Endothelial cell of umbilical vein (primary cell): Measurements from ENCODE around the gene NELFA. TPM values are rescaled to one million over a fixed set of nuclear protein-coding genes. Genes with fewer than 3 reads are reported as not detected.

Source experiments
- BruUV-seq: library from RNA; stranded (reverse); fragments of 400-500 nt; replicated peaks from 2 replicates; lab custom pipeline; 2021; lab: Mats Ljungman, UMichigan
- CTCF ChIA-PET: fragments of 300-600, 350-600 bp; sonication (Branson Sonifier 250); formaldehyde crosslinking; loops from one replicate; lab custom pipeline; 2021; ENCODE audit warnings: antibody characterized with exemption, inconsistent platforms; lab: Charles Lee
- POLR2A ChIA-PET: fragments of 300-600, 350-600 bp; sonication (Branson Sonifier 250); formaldehyde crosslinking; loops from one replicate; lab custom pipeline; 2021; ENCODE audit warnings: antibody characterized with exemption, inconsistent platforms; lab: Charles Lee
- DNase-seq: peaks from one replicate; pipeline ENCODE4 v3.0.0-alpha.2; 2011; ENCODE audit warnings: low read depth, low spot score
- FAIRE-seq: peaks from 2 replicates; lab custom pipeline; 2011; peaks lifted over from hg19 to GRCh38; lab: Jason Lieb, UNC
- H2AFZ ChIP-seq: 2 replicates; pipeline ENCODE4 v1.6.0; 2012; ENCODE audit warnings: low read depth, low read length, control low read depth, inconsistent platforms
- H3K27ac ChIP-seq: 2 replicates; pipeline ENCODE4 v1.5.1; 2011; ENCODE audit warnings: low read depth, mild to moderate bottlenecking, control low read depth, low read length, moderate library complexity; ENCODE audit not compliant: insufficient read depth
- H3K27me3 ChIP-seq, 2 experiments: 2 replicates each; pipeline versions ENCODE4 v1.6.0 to v1.6.1; 2011; ENCODE audit warnings: low read length in 2 of 2, mixed read lengths in 1 of 2; ENCODE audit not compliant: control insufficient read depth in 2 of 2, insufficient read depth in 2 of 2
- H3K36me3 ChIP-seq, 2 experiments: 2 replicates in 1 of 2; 3 replicates in 1 of 2; pipeline ENCODE4 v1.5.1; 2011; ENCODE audit warnings: low read length in 2 of 2, mild to moderate bottlenecking in 1 of 2, moderate library complexity in 1 of 2; ENCODE audit not compliant: control insufficient read depth in 2 of 2, insufficient read depth in 2 of 2; ENCODE audit errors: extremely low read depth in 1 of 2
- H3K4me1 ChIP-seq: 3 replicates; pipeline ENCODE4 v1.5.1; 2011; ENCODE audit warnings: mild to moderate bottlenecking, low read length; ENCODE audit not compliant: control insufficient read depth, insufficient read depth; ENCODE audit errors: extremely low read depth
- H3K4me2 ChIP-seq: 2 replicates; pipeline ENCODE4 v1.6.1; 2011; ENCODE audit warnings: low read length, control low read depth, mixed read lengths; ENCODE audit not compliant: insufficient read depth
- H3K4me3 ChIP-seq, 3 experiments: fragments of 200-600 bp in 1 of 3; sonication (generic), shearing (Covaris generic) in 1 of 3; replicated peaks in 1 of 3; 2 replicates each; pipeline ENCODE4 v1.5.1; 2011 to 2016; ENCODE audit warnings: control low read depth in 3 of 3, low read length in 3 of 3, mild to moderate bottlenecking in 2 of 3, inconsistent platforms in 1 of 3, low read depth in 1 of 3, moderate library complexity in 1 of 3; ENCODE audit not compliant: insufficient read depth in 1 of 3
- H3K79me2 ChIP-seq: 2 replicates; pipeline ENCODE4 v1.6.0; 2012; ENCODE audit warnings: low read length, inconsistent platforms; ENCODE audit not compliant: control insufficient read depth, insufficient read depth
- H3K9ac ChIP-seq: replicated peaks from 2 replicates; pipeline ENCODE3; 2011; ENCODE audit warnings: low read length, control low read depth; ENCODE audit not compliant: insufficient read depth; ENCODE audit errors: extremely low read depth
- H3K9me1 ChIP-seq: replicated peaks from 3 replicates; pipeline ENCODE4 v1.6.0; 2011; ENCODE audit warnings: mild to moderate bottlenecking, low read length; ENCODE audit not compliant: control insufficient read depth, insufficient read depth; ENCODE audit errors: extremely low read depth
- H3K9me3 ChIP-seq: replicated peaks from 2 replicates; pipeline ENCODE4 v1.5.1; 2012; ENCODE audit warnings: low read length, inconsistent platforms; ENCODE audit not compliant: control insufficient read depth, insufficient read depth
- H4K20me1 ChIP-seq: replicated peaks from 2 replicates; pipeline ENCODE3; 2011; ENCODE audit warnings: mild to moderate bottlenecking, low read length; ENCODE audit not compliant: control insufficient read depth, insufficient read depth; ENCODE audit errors: extremely low read depth
- CTCF ChIP-seq, 2 donors: IDR thresholded peaks; 1 replicate in 1 of 2; 2 replicates in 1 of 2; pipeline ENCODE4 v1.5.1; 2011; ENCODE audit warnings: low read length in 2 of 2, mild to moderate bottlenecking in 2 of 2, moderate library complexity in 2 of 2, control low read depth in 1 of 2, inconsistent platforms in 1 of 2, low read depth in 1 of 2; ENCODE audit not compliant: insufficient read depth in 1 of 2; ENCODE audit errors: extremely low read depth in 1 of 2
- EZH2 ChIP-seq: IDR thresholded peaks from 2 replicates; pipeline ENCODE4 v1.6.1; 2012; ENCODE audit warnings: borderline replicate concordance, low read depth, mild to moderate bottlenecking, moderate library complexity, low read length, inconsistent platforms; ENCODE audit not compliant: severe bottlenecking
- FOS ChIP-seq: IDR thresholded peaks from 2 replicates; pipeline ENCODE4 v1.6.1; 2011; ENCODE audit warnings: mild to moderate bottlenecking, low read length, moderate library complexity, borderline replicate concordance; ENCODE audit not compliant: insufficient read depth
- GATA2 ChIP-seq: IDR thresholded peaks from 2 replicates; pipeline ENCODE4 v1.7.0; 2011; ENCODE audit warnings: low read depth, mild to moderate bottlenecking, moderate library complexity, mixed read lengths, low read length; ENCODE audit not compliant: insufficient read length, insufficient read depth
- JUN ChIP-seq: IDR thresholded peaks from 2 replicates; pipeline ENCODE4 v1.6.1; 2011; ENCODE audit warnings: borderline replicate concordance, low read depth; ENCODE audit not compliant: insufficient read length, insufficient read depth
- MAX ChIP-seq: IDR thresholded peaks from 2 replicates; pipeline ENCODE4 v1.6.1; 2011; ENCODE audit not compliant: insufficient read depth, insufficient read length
- MYC ChIP-seq: IDR thresholded peaks from one replicate; pipeline ENCODE4 v1.6.1; 2011; ENCODE audit warnings: mild to moderate bottlenecking, low read depth, low read length
- POLR2A ChIP-seq: IDR thresholded peaks from 2 replicates; pipeline ENCODE4 v1.6.1; 2012; ENCODE audit warnings: low read depth, mild to moderate bottlenecking, control low read depth, low read length
- POLR2AphosphoS5 ChIP-seq: IDR thresholded peaks from 2 replicates; pipeline ENCODE4 v1.6.1; 2012; ENCODE audit warnings: low read depth, mild to moderate bottlenecking, control low read depth, low read length, moderate library complexity; ENCODE audit not compliant: insufficient read depth
- dilution Hi-C: fragments of 300-500 bp; cut with MboI; formaldehyde crosslinking; loops from one replicate; pipeline ENCODE4 v1.15.0; 2019; ENCODE audit warnings: low sequenced_read_pairs; ENCODE audit not compliant: extremely low pct_ligation_motif_present
- intact Hi-C: fragments of 100-400 bp; cut with micrococcal nuclease; formaldehyde crosslinking; loops from one replicate; pipeline ENCODE4 v1.10.0; 2022
- polyA plus RNA-seq, 4 experiments: library from polyadenylated mRNA; depleted of rRNA in 3 of 4; stranded (reverse) in 3 of 4; unstranded in 1 of 4; fragments of >200 nt; gene quantifications; 2 replicates each; pipeline versions ENCODE4 v1.2.1 to v1.2.3, GENCODE V29; 2011 to 2012; ENCODE audit warnings: missing spikeins in 1 of 4
- total RNA-seq: library from RNA; stranded (reverse); gene quantifications from 2 replicates; pipeline ENCODE4 v1.2.3, GENCODE V29; 2021

The NELFA gene
- total and polyA plus RNA-seq, 2 donors (not counting 3 experiments of a cell fraction or from before 2014, with no cell fraction given) = 22.8 to 30.3 TPM

GRCh38 chr4:1945124-1945895 lies 63.5 kb downstream of the NELFA start:
- Histone ChIP-seq H3K9ac (no peak overlapping the region), H3K9me1 (no peaks in the 10 kb centered on the region), H3K4me2 (no peak overlapping the region), H2AFZ (no peak overlapping the region), H3K4me1 (peaks cover 5% of the 10 kb centered on the region), H3K27ac (no peak overlapping the region), H3K4me3 (no peak overlapping the region), H3K36me3 (peaks cover 8 to 27% of the 10 kb centered on the region in 2 experiments), H3K79me2 (peaks cover 31% of the 10 kb centered on the region), H3K9me3 (no peaks in the 10 kb centered on the region), H3K27me3 (no peaks in the 10 kb centered on the region), H4K20me1 (no peaks in the 10 kb centered on the region)
- FAIRE-seq (no peak), DNase-seq (no peak)
- ChIA-PET CTCF (interaction anchor here (0.7 kb wide), 1 partner anchor 65 kb away, joined by 3 read pairs; no protein-coding TSS in a partner anchor), POLR2A (no interaction called here)
- no peak for TF ChIP-seq POLR2AphosphoS5
- TF ChIP-seq MYC = no peak
- no peak for TF ChIP-seq JUN
- TF ChIP-seq FOS = no peak
- no peak for TF ChIP-seq EZH2
- no peak for TF ChIP-seq POLR2A
- dilution Hi-C loops (no loop called here), intact Hi-C loops (no loop called here)
- BruUV-seq = no TSS peak

GRCh38 chr4:1943928-1944327 lies 64.8 kb downstream of the NELFA start:
- TF ChIP-seq POLR2A = no peak
- TF ChIP-seq MYC = no peak
- TF ChIP-seq POLR2AphosphoS5 = no peak
- TF ChIP-seq CTCF (IDR thresholded peaks at IDR 0.05; ENCODE audit: extremely low read depth in 1 of 2, insufficient read depth in 1 of 2, low read depth in 1 of 2, low read length in 2 of 2) = no peak
- no peak for TF ChIP-seq FOS
- no peak for TF ChIP-seq MAX
- no peak for TF ChIP-seq EZH2
- TF ChIP-seq GATA2 = no peak
- TF ChIP-seq JUN = no peak
- dilution Hi-C loops = no loop called here
- CTCF ChIA-PET = no interaction called here
- Histone ChIP-seq H3K4me1 (peaks cover 17% of the 10 kb centered on the region), H3K9me3 (no peaks in the 10 kb centered on the region), H3K36me3 (peaks cover 6 to 27% of the 10 kb centered on the region in 2 experiments), H3K9me1 (no peaks in the 10 kb centered on the region), H3K4me2 (no peak overlapping the region), H4K20me1 (no peaks in the 10 kb centered on the region), H3K4me3 (no peak overlapping the region), H3K27me3 (no peaks in the 10 kb centered on the region), H3K9ac (no peak overlapping the region), H3K79me2 (peaks cover 31% of the 10 kb centered on the region), H2AFZ (no peak overlapping the region), H3K27ac (no peak overlapping the region)
- POLR2A ChIA-PET = no interaction called here
- intact Hi-C loops = no loop called here
- no peak for FAIRE-seq
- no TSS peak for BruUV-seq
- no peak for DNase-seq
